Naive thymus-derived CD4-positive, alpha-beta T cell (primary cell): Measurements from ENCODE around the gene SLC22A23. TPM values are rescaled to one million over a fixed set of nuclear protein-coding genes. Genes with fewer than 3 reads are reported as not detected.

Source experiments
- ATAC-seq: fragments of 150-1000 bp; cut with Tn5 transposase; 2 replicates; pipeline ENCODE4 v1.10.0; 2021; ENCODE audit warnings: mild to moderate bottlenecking, moderate library complexity
- CTCF ChIA-PET: fragments of 350-600 bp; sonication (Branson Sonifier 250); formaldehyde crosslinking; loops from one replicate; lab custom pipeline; 2021; ENCODE audit warnings: antibody characterized with exemption; lab: Charles Lee
- POLR2A ChIA-PET: fragments of 350-600 bp; sonication (Branson Sonifier 250); formaldehyde crosslinking; loops from one replicate; lab custom pipeline; 2021; ENCODE audit warnings: antibody characterized with exemption, inconsistent platforms; lab: Charles Lee
- DNase-seq, 9 donors: peaks; one replicate each; pipeline versions ENCODE4 v3.0.0 to v3.0.0-alpha.2; 2020 to 2022; ENCODE audit warnings: mixed read lengths in 1 of 9
- H3K27ac ChIP-seq: one replicate; pipeline ENCODE4 v1.7.0; 2013; ENCODE audit warnings: mild to moderate bottlenecking, low read depth, low read length, moderate library complexity
- H3K27me3 ChIP-seq, 2 donors: one replicate each; pipeline ENCODE4 v1.7.0; 2013; ENCODE audit warnings: low read length in 2 of 2, mild to moderate bottlenecking in 2 of 2, moderate library complexity in 2 of 2; ENCODE audit not compliant: control insufficient read depth in 2 of 2, insufficient read depth in 2 of 2
- H3K36me3 ChIP-seq, 3 experiments: 1 replicate in 2 of 3; 2 replicates in 1 of 3; pipeline ENCODE4 v1.7.0; 2013; ENCODE audit warnings: low read length in 3 of 3, mild to moderate bottlenecking in 3 of 3, moderate library complexity in 1 of 3; ENCODE audit not compliant: insufficient read depth in 3 of 3, control insufficient read depth in 2 of 3
- H3K4me1 ChIP-seq, 2 donors: one replicate each; pipeline ENCODE4 v1.7.0; 2013; ENCODE audit warnings: low read length in 2 of 2, mild to moderate bottlenecking in 2 of 2, moderate library complexity in 1 of 2; ENCODE audit not compliant: control insufficient read depth in 2 of 2, insufficient read depth in 2 of 2
- H3K4me3 ChIP-seq: 2 replicates; pipeline ENCODE4 v1.7.0; 2013; ENCODE audit warnings: mild to moderate bottlenecking, low read length
- H3K9me3 ChIP-seq, 3 experiments: 1 replicate in 2 of 3; 2 replicates in 1 of 3; pipeline ENCODE4 v1.7.0; 2013; ENCODE audit warnings: low read length in 3 of 3; ENCODE audit not compliant: control insufficient read depth in 2 of 3
- H3K27ac Mint-ChIP-seq, 9 donors: one replicate each; pipeline ENCODE4 v1.8.0; 2020 to 2022; ENCODE audit warnings: mixed read lengths in 9 of 9, mild to moderate bottlenecking in 8 of 9, moderate library complexity in 5 of 9, inconsistent platforms in 2 of 9
- H3K27me3 Mint-ChIP-seq, 5 donors: one replicate each; pipeline ENCODE4 v1.8.0; 2021 to 2022; ENCODE audit warnings: mixed read lengths in 5 of 5, mild to moderate bottlenecking in 1 of 5
- H3K36me3 Mint-ChIP-seq, 5 donors: one replicate each; pipeline ENCODE4 v1.8.0; 2020 to 2022; ENCODE audit warnings: mixed read lengths in 5 of 5, mild to moderate bottlenecking in 3 of 5, inconsistent platforms in 1 of 5
- H3K4me1 Mint-ChIP-seq, 7 donors: one replicate each; pipeline ENCODE4 v1.8.0; 2020 to 2022; ENCODE audit warnings: mixed read lengths in 7 of 7, mild to moderate bottlenecking in 3 of 7, inconsistent platforms in 1 of 7
- H3K4me3 Mint-ChIP-seq, 10 donors: one replicate each; pipeline ENCODE4 v1.8.0; 2020 to 2022; ENCODE audit warnings: mild to moderate bottlenecking in 10 of 10, mixed read lengths in 10 of 10, moderate library complexity in 6 of 10, inconsistent platforms in 2 of 10
- H3K9me3 Mint-ChIP-seq, 11 donors: one replicate each; pipeline ENCODE4 v1.8.0; 2020 to 2022; ENCODE audit warnings: mixed read lengths in 11 of 11, mild to moderate bottlenecking in 4 of 11, inconsistent platforms in 1 of 11, moderate library complexity in 1 of 11
- intact Hi-C, 2 donors: fragments of 100-400 bp; cut with micrococcal nuclease; formaldehyde crosslinking; loops; one replicate each; pipeline ENCODE4 v1.15.1; 2023
- polyA plus RNA-seq, 2 donors: library from polyadenylated mRNA; unstranded; fragments of 300-500 nt; fragmentation: Illumina TruSeq; gene quantifications; one replicate each; pipeline ENCODE4 v1.2.3, GENCODE V29; 2021
- total RNA-seq, 6 experiments: library from RNA in 5 of 6; stranded (reverse) in 5 of 6; gene quantifications; 1 replicate in 5 of 6; 2 replicates in 1 of 6; pipeline ENCODE4 v1.2.3 and lab custom pipeline; 2021 to 2026

SLC22A23 gene
- total and polyA plus RNA-seq, 7 experiments from 2014 or later, result 1.1 to 23.8 (median 13.6) TPM

DNA sequence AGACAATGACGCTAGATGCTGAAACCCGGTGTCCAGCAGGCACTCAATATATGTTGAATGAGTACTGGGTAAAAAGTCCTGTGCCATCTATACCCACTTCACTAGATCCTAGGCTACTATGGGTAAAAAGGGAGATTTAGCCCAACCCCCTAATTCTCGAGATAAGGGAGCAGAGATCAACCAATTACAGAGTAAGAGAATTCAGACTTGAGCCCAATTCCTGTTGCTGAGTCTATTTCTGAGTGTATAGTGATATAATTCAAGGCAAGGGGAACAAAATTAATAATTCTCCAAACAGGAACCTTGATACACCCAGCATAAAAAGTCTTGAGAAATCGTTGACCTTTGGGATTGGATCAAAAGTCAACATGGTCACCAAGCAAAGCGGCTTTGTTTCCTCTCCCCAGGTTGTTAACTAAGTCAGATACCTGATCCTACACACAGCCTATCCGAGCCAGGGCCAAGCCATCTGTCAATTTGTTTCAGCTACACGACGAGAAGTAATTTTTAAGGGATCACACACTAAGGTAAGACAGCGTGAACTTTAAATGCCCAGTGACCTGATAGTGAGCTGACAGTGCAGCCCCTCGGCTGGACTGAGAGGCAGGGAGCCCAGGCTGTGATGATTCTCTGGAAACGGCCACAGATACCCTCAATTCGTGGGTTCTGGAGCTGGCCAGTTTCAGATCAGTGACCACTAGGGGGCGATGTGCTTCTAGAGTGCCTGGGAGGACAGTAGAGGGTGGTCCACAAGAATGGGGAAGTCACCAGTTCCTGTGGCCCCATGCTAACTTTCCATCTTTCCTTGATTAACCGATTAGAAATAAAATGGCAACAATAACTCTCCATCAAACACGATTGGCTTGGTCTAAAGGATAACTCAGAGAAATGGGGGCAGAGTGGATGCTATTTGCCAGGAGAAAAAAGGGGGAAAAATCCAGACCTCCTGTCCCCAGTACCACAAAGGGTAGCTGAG, 46.2 kb downstream of the SLC22A23 start:
- H3K4me3 ChIP-seq, result no peak overlapping the region
- peaks cover 0 to 3% (median 0%) of the 10 kb centered on the region in 11 donors for H3K9me3 Mint-ChIP-seq
- peak overlapping the region in 6 of 9 donors; percentile 34 to 84 (median 66) for H3K27ac Mint-ChIP-seq
- peaks cover 0 to 11% of the 10 kb centered on the region in 2 donors for H3K4me1 ChIP-seq
- ATAC-seq (peak; percentile 78), DNase-seq (peak; percentile 30 to 72 (median 60))
- intact Hi-C loops, result loop anchor here (1.0 to 2.0 kb wide), 5 partner anchors 47 to 322 kb away; partner anchors contain the start of gene SLC22A23 (in 2 of the 2)
- H3K36me3 ChIP-seq, result peaks cover 0 to 12% (median 0%) of the 10 kb centered on the region in 3 experiments
- peaks cover 0 to 4% (median 0%) of the 10 kb centered on the region in 5 donors for H3K27me3 Mint-ChIP-seq
- ChIA-PET POLR2A (interaction anchor here (0.5 to 1.2 kb wide), 3 partner anchors 36 to 664 kb away, joined by 3 read pairs; no protein-coding TSS in a partner anchor), CTCF (interaction anchor here (0.7 to 2.4 kb wide), 13 partner anchors 11 to 322 kb away, joined by 3 to 18 read pairs (median 4); no protein-coding TSS in a partner anchor)
- peaks cover 0 to 52% (median 27%) of the 10 kb centered on the region in 5 donors for H3K36me3 Mint-ChIP-seq
- no peaks in the 10 kb centered on the region for H3K9me3 ChIP-seq
- H3K4me1 Mint-ChIP-seq, result peaks cover 2 to 28% (median 20%) of the 10 kb centered on the region in 7 donors
- H3K27me3 ChIP-seq, result no peaks in the 10 kb centered on the region
- H3K4me3 Mint-ChIP-seq, result no peak overlapping the region
- no peak overlapping the region for H3K27ac ChIP-seq

DNA sequence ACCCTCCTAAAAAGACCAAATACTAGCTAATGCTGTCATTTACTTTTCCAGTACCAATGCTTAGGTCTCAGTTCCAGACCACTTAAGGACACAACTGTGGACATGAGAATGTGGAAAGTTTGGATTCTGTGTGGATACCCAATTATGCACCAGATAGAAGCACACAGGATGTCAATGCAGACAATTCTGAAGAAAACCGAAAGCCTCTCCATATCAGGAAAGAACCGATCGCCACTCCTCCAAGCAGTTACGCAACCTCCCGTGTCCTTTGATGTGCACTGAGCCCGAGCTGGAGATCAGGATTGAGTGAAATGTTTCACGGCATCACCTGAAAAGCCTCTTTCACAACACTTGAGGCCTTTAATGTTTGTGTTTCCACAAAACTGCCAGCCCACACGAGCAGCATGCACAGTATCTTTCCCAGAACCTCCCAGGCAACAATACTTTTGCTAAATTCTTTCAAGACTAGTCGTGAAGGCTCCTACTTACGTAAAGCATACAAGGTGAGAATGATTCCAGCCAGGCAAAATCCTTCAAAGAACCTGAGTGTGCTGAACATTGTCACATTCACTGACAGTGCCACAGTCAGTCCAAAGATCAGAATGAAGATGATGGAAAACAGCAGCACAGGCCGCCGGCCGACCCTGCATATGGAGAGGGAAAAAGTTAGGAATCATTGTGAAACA, 47.0 kb downstream of the SLC22A23 start:
- no peaks in the 10 kb centered on the region for H3K9me3 ChIP-seq
- CTCF ChIA-PET, result interaction anchor here (1.2 to 2.4 kb wide), 7 partner anchors 37 to 322 kb away, joined by 3 to 18 read pairs (median 4); no protein-coding TSS in a partner anchor
- Mint-ChIP-seq H3K9me3 (peaks cover 0 to 3% (median 0%) of the 10 kb centered on the region in 11 donors), H3K4me1 (peaks cover 2 to 20% (median 12%) of the 10 kb centered on the region in 7 donors), H3K4me3 (no peak overlapping the region), H3K36me3 (peaks cover 0 to 52% (median 27%) of the 10 kb centered on the region in 5 donors), H3K27ac (no peak overlapping the region), H3K27me3 (peaks cover 0 to 4% (median 0%) of the 10 kb centered on the region in 5 donors)
- H3K4me3 ChIP-seq, result no peak overlapping the region
- POLR2A ChIA-PET, result interaction anchor here (0.5 to 0.7 kb wide), 2 partner anchors 39 to 664 kb away, joined by 3 read pairs; no protein-coding TSS in a partner anchor
- intact Hi-C loops, result loop anchor here (2.0 kb wide), 2 partner anchors 55 to 323 kb away; no protein-coding TSS in a partner anchor
- H3K36me3 ChIP-seq, result peaks cover 0 to 12% (median 0%) of the 10 kb centered on the region in 3 experiments
- no peak overlapping the region for H3K27ac ChIP-seq
- DNase-seq (no peak), ATAC-seq (no peak)
- H3K27me3 ChIP-seq, result no peaks in the 10 kb centered on the region
- peaks cover 0 to 6% of the 10 kb centered on the region in 2 donors for H3K4me1 ChIP-seq

DNA sequence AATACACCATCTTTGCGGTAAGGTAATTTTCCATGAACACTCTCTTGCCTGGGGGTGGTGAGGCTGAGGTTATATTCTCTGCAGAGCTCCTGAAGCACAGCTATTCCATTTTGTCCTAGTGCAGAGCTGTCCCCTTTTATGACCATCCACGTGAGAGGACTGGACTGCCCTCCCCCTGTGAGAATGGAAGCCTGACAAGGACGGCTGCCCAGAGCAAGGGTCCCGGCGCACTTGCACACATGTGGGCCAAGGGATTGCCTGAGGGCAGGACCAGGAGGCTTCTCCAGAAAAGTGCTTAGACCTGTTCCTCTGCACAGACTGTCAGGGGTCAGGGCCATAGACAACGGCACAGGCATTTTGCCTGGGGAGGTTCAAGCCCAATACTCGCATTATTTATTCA, 48.2 kb downstream of the SLC22A23 start:
- Histone ChIP-seq H3K9me3 (no peaks in the 10 kb centered on the region), H3K4me1 (no peaks in the 10 kb centered on the region), H3K4me3 (no peak overlapping the region), H3K27me3 (no peaks in the 10 kb centered on the region), H3K27ac (no peak overlapping the region), H3K36me3 (peaks cover 0 to 12% (median 0%) of the 10 kb centered on the region in 3 experiments)
- CTCF ChIA-PET, result interaction anchor here (0.8 to 1.4 kb wide), 2 partner anchors 47 to 129 kb away, joined by 3 to 6 read pairs; no protein-coding TSS in a partner anchor
- Mint-ChIP-seq H3K36me3 (peaks cover 0 to 58% (median 32%) of the 10 kb centered on the region in 5 donors), H3K27me3 (peaks cover 0 to 4% (median 0%) of the 10 kb centered on the region in 5 donors), H3K4me1 (peaks cover 0 to 12% (median 6%) of the 10 kb centered on the region in 7 donors), H3K9me3 (peaks cover 0 to 3% (median 0%) of the 10 kb centered on the region in 11 donors), H3K27ac (no peak overlapping the region), H3K4me3 (no peak overlapping the region)
- POLR2A ChIA-PET, result no interaction called here
- ATAC-seq (no peak), DNase-seq (no peak)
- intact Hi-C loops, result no loop called here

DNA sequence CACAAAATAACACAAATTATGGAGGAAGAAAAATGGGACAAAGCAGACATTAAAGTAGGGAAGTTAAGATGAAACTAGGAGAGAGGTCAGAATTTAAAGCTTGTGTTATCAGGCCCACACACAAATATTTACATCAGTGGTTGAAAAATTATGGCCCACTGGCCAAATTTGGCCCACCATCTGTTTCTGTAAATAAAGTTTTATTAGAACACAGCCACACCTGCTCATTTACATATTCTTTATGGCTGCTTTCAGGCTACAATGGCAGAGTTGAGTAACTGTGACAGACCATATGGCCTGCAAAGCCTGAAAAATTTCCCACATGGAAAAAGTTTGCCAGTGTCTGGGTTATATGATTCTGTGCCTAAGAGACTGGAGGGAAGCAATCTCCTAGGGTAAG, 49.0 kb downstream of the SLC22A23 start:
- Histone ChIP-seq H3K9me3 (no peaks in the 10 kb centered on the region), H3K27me3 (no peaks in the 10 kb centered on the region), H3K36me3 (peaks cover 0 to 12% (median 0%) of the 10 kb centered on the region in 3 experiments), H3K4me3 (no peak overlapping the region), H3K27ac (no peak overlapping the region), H3K4me1 (no peaks in the 10 kb centered on the region)
- POLR2A ChIA-PET, result interaction anchor here (0.7 kb wide), 1 partner anchor 137 kb away, joined by 3 read pairs; no protein-coding TSS in a partner anchor
- CTCF ChIA-PET, result no interaction called here
- H3K4me1 Mint-ChIP-seq, result peaks cover 0 to 13% (median 6%) of the 10 kb centered on the region in 7 donors
- DNase-seq, result no peak
- intact Hi-C loops, result no loop called here
- H3K4me3 Mint-ChIP-seq, result no peak overlapping the region
- H3K27me3 Mint-ChIP-seq, result peaks cover 0 to 4% (median 0%) of the 10 kb centered on the region in 5 donors
- no peak for ATAC-seq
- H3K9me3 Mint-ChIP-seq, result peaks cover 0 to 2% (median 0%) of the 10 kb centered on the region in 11 donors
- no peak overlapping the region for H3K27ac Mint-ChIP-seq
- peaks cover 0 to 56% (median 29%) of the 10 kb centered on the region in 5 donors for H3K36me3 Mint-ChIP-seq

DNA sequence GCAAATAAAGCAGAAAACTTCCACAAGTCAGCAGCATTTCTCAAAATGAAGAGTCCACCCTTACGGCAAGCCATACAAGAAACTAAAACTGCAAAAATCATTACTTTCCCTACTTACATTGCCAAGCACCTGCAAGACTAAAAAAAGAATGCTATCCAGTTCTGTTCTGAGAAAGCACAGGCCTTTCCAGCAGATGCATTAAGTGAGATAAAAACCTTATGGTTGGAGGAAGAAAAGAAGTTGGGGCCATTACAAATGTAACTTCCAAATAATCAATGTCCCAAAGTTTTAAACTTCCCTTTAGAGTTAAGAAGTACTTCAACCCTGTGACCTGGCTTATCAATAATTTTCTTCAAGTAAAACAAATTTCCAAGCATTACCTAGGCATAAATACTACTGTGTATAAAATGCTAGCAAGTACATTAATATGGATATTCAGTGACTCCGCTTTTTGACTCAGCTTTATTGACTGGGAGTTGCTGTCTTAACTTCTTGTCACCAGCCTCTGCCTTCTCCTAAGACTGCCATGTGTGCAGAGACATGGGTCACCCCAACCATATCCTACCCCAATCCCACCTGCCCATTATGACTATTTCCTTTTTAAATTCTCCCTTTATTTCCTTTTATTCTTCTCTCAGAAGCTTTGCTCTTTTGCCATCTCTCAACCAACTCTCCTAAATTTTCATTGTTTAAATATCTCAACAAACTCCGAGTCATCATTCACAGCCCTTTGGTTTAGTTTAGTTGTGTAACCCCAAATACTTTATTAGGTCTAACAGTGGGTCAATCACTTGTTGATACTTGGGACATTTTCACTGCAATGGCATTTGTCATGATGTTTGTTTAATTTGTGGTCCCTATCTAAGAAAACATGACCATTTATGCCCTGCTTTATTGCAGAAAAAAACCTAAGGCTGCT, 49.7 kb downstream of the SLC22A23 start:
- intact Hi-C loops, result no loop called here
- ATAC-seq, result no peak
- peaks cover 0 to 19% (median 9%) of the 10 kb centered on the region in 7 donors for H3K4me1 Mint-ChIP-seq
- ChIA-PET POLR2A (interaction anchor here (0.7 kb wide), 1 partner anchor 136 kb away, joined by 3 read pairs; no protein-coding TSS in a partner anchor), CTCF (no interaction called here)
- peak overlapping the region in 2 of 9 donors; percentile 0 to 38 for H3K27ac Mint-ChIP-seq
- no peaks in the 10 kb centered on the region for H3K4me1 ChIP-seq
- peaks cover 0 to 50% (median 31%) of the 10 kb centered on the region in 5 donors for H3K36me3 Mint-ChIP-seq
- no peak for DNase-seq
- H3K9me3 ChIP-seq, result no peaks in the 10 kb centered on the region
- H3K9me3 Mint-ChIP-seq, result no peaks in the 10 kb centered on the region
- no peak overlapping the region for H3K27ac ChIP-seq
- H3K4me3 Mint-ChIP-seq, result no peak overlapping the region
- H3K27me3 Mint-ChIP-seq, result peaks cover 0 to 4% (median 0%) of the 10 kb centered on the region in 5 donors
- no peak overlapping the region for H3K4me3 ChIP-seq
- H3K36me3 ChIP-seq, result peaks cover 0 to 8% (median 0%) of the 10 kb centered on the region in 3 experiments
- H3K27me3 ChIP-seq, result no peaks in the 10 kb centered on the region
